Ovary (tissue), 9 donors: Measurements from ENCODE around the gene RBBP4. TPM values are rescaled to one million over a fixed set of nuclear protein-coding genes. Genes with fewer than 3 reads are reported as not detected.

Source experiments
- DNase-seq, 5 donors: peaks; one replicate each; pipeline ENCODE4 v3.0.0-alpha.2; 2019 to 2020
- H3K27ac ChIP-seq, 2 donors: fragments of 200-600 bp; one replicate each; pipeline versions ENCODE4 v1.5.1 to v1.8.0; 2019 to 2022
- H3K27me3 ChIP-seq: fragments of 200-600 bp; one replicate; pipeline ENCODE4 v1.8.0; 2022
- H3K36me3 ChIP-seq: fragments of 200-600 bp; sonication (generic); one replicate; pipeline ENCODE4 v1.5.1; 2019
- H3K4me1 ChIP-seq: one replicate; pipeline ENCODE4 v1.8.1; 2013; ENCODE audit warnings: mild to moderate bottlenecking, moderate library complexity; ENCODE audit not compliant: insufficient read depth
- H3K4me3 ChIP-seq: fragments of 200-600 bp; sonication (generic); one replicate; pipeline ENCODE4 v1.5.1; 2017
- H3K9me3 ChIP-seq, 2 donors: fragments of 200-600 bp in 1 of 2; sonication (generic) in 1 of 2; one replicate each; pipeline versions ENCODE4 v1.5.1 to v1.8.1; 2013 to 2019; ENCODE audit warnings: mild to moderate bottlenecking in 1 of 2, moderate library complexity in 1 of 2
- CTCF ChIP-seq, 3 donors: fragments of 450-650 bp in 2 of 3; fragments of 200-600 bp in 1 of 3; IDR thresholded peaks; one replicate each; pipeline versions ENCODE4 v1.5.1 to v1.8.0; 2016 to 2022; ENCODE audit warnings: antibody characterized with exemption in 3 of 3, mild to moderate bottlenecking in 1 of 3
- EP300 ChIP-seq: sonication (generic); formaldehyde crosslinking; IDR thresholded peaks from one replicate; pipeline ENCODE4 v1.6.1; 2017; ENCODE audit warnings: antibody characterized with exemption
- POLR2A ChIP-seq: fragments of 450-650 bp; IDR thresholded peaks from one replicate; pipeline ENCODE4 v1.6.1; 2017; ENCODE audit warnings: antibody characterized with exemption, mild to moderate bottlenecking, moderate library complexity
- WGBS, 3 donors: extraction: QIAGEN DNeasy Blood & Tissue Kit in 1 of 3; methylation state at CpG; one replicate each; pipeline versions ENCODE4 v1.1.5 to v1.1.7; 2013 to 2017; 5-methylcytosine and 5-hydroxymethylcytosine counted together
- intact Hi-C, 4 donors: fragments of 100-400 bp; cut with DNase I; formaldehyde crosslinking; loops; one replicate each; pipeline versions ENCODE4 v1.11.0 to v1.15.1; 2022 to 2023
- polyA plus RNA-seq, 2 donors: library from polyadenylated mRNA; stranded (reverse); fragments of 200-250 nt in 1 of 2; fragments of 350-450 nt in 1 of 2; fragmentation: Illumina TruSeq in 1 of 2; extraction: RNeasy Lipid Tissue Mini Kit (QIAGEN cat#74804) in 1 of 2; gene quantifications; one replicate each; pipeline ENCODE4 v1.2.3, GENCODE V29; 2013 to 2014
- small RNA-seq: library from RNA; depleted of rRNA; stranded (forward); fragments of <200 nt; gene quantifications from one replicate; pipeline ENCODE3, GENCODE V24; 2016
- total RNA-seq, 7 donors: library from RNA; depleted of rRNA in 2 of 7; stranded (reverse); fragments of >200 nt in 2 of 7; fragmentation: NEBNext Ultra II Directional in 3 of 7; extraction: Animal tissue kit (Norgen Biotek cat#: 25700) in 3 of 7; gene quantifications; one replicate each; pipeline versions ENCODE4 v1.1.0 to v1.2.4, GENCODE V29; 2016 to 2023
- donor health status: DM: no; HTN: no; CAD: no; lungs with moderate emphysema.
- donor health status: DM: no; HTN: no; CAD: no.
- donor health status: Bipolar disorder and iron deficiency.
- donor health status: DM: yes; HTN: yes; CAD: no.
- donor health status: DM: no; HTN: no; CAD: no.
- donor health status: DM: yes; HTN: yes; CAD: no.

Gene RBBP4
- total and polyA plus RNA-seq, 9 donors, result 78.2 to 223 (median 165) TPM

- WGBS, 3 donors, result 55 to 60% (median 56%) methylated on average over 9 of the region's 9 CpGs
- Histone ChIP-seq H3K27ac (no peak overlapping the region), H3K9me3 (no peaks in the 10 kb centered on the region), H3K27me3 (no peaks in the 10 kb centered on the region), H3K36me3 (no peaks in the 10 kb centered on the region), H3K4me1 (peaks cover 3% of the 10 kb centered on the region), H3K4me3 (no peak overlapping the region)
- TF ChIP-seq CTCF (IDR thresholded peaks at IDR 0.05) (no peak), EP300 (no peak), POLR2A (no peak)
- DNase-seq, result no peak
- intact Hi-C loops, result no loop called here
Observed at GRCh38 chr1:32733582-32734321, 82.7 kb downstream of the RBBP4 start.

Small RNA genes within 50 kb of the gene (small RNA-seq; reads per million reads assigned to genes)
- gene RF00019, result not detected

Other genes starting within 250 kb of the RBBP4 start
- gene ZBTB8B, start 186.1 kb upstream of the RBBP4 start, total RNA-seq, result under 1 TPM; under 0.01 to 0.18 (median 0.10) TPM
- under 1 TPM; 0.04 to 0.10 TPM for gene ZBTB8B, start 186.1 kb upstream of the RBBP4 start, polyA plus RNA-seq
- gene ZBTB8A, start 111.8 kb upstream of the RBBP4 start, total RNA-seq, result 10 to 100 TPM in 5 of 7 donors, 1 to 10 TPM in 2; 5.6 to 13.9 (median 11.0) TPM
- 1 to 10 TPM; 4.5 to 9.0 TPM for gene ZBTB8A, start 111.8 kb upstream of the RBBP4 start, polyA plus RNA-seq
- gene ZBTB8OS, start 658 bp upstream of the RBBP4 start, total RNA-seq, result 10 to 100 TPM; 20.1 to 37.0 (median 27.8) TPM
- 10 to 100 TPM; 20.9 to 25.5 TPM for gene ZBTB8OS, start 658 bp upstream of the RBBP4 start, polyA plus RNA-seq
- gene SYNC, start 51.6 kb downstream of the RBBP4 start, total RNA-seq, result 10 to 100 TPM in 3 of 7 donors, 1 to 10 TPM in 4; 3.2 to 13.5 (median 9.8) TPM
- gene SYNC, start 51.6 kb downstream of the RBBP4 start, polyA plus RNA-seq, result 10 to 100 TPM in 1 of 2 donors, 1 to 10 TPM in 1; 3.0 to 10.6 TPM
- gene YARS1, start 166.2 kb downstream of the RBBP4 start, total RNA-seq, result 100 to 1,000 TPM in 1 of 7 donors, 10 to 100 TPM in 6; 19.8 to 272 (median 46.2) TPM
- 10 to 100 TPM; 23.6 to 95.2 TPM for gene YARS1, start 166.2 kb downstream of the RBBP4 start, polyA plus RNA-seq
- 10 to 100 TPM; 24.8 to 64.2 (median 42.6) TPM for gene S100PBP, start 166.4 kb downstream of the RBBP4 start, total RNA-seq
- gene S100PBP, start 166.4 kb downstream of the RBBP4 start, polyA plus RNA-seq, result 10 to 100 TPM; 18.1 to 47.0 TPM
- gene FNDC5, start 219.7 kb downstream of the RBBP4 start, total RNA-seq, result 10 to 100 TPM in 4 of 7 donors, 1 to 10 TPM in 3; 4.2 to 25.4 (median 12.1) TPM
- gene FNDC5, start 219.7 kb downstream of the RBBP4 start, polyA plus RNA-seq, result 10 to 100 TPM in 1 of 2 donors, 1 to 10 TPM in 1; 8.2 to 15.6 TPM
- gene HPCA, start 235.3 kb downstream of the RBBP4 start, total RNA-seq, result 1 to 10 TPM in 1 of 7 donors, under 1 TPM in 5, not detected in 1; 0.37 to 1.0 (median 0.68) TPM
- gene HPCA, start 235.3 kb downstream of the RBBP4 start, polyA plus RNA-seq, result under 1 TPM; 0.23 to 0.81 TPM